Breast epithelium (tissue), 3 donors: ENCODE results near the gene TOM1L1.

Experiments used
- CTCF ChIP-seq, 3 donors: fragments of 450-650 bp; IDR thresholded peaks; one replicate each; pipeline ENCODE4 v1.5.1; 2016 to 2017; ENCODE audit warnings: antibody characterized with exemption in 3 of 3, mild to moderate bottlenecking in 3 of 3, moderate library complexity in 3 of 3
- POLR2AphosphoS5 ChIP-seq, 3 donors: sonication (generic); formaldehyde crosslinking; IDR thresholded peaks; one replicate each; pipeline ENCODE4 v1.6.1; 2017; ENCODE audit warnings: antibody characterized with exemption in 3 of 3

GRCh38 chr17:54985476-54985875 lies 84.8 kb downstream of the TOM1L1 start:
- TF ChIP-seq CTCF (IDR thresholded peaks at IDR 0.05) (no peak), POLR2AphosphoS5 (IDR thresholded peaks at IDR 0.05) (no peak)
